CD14-positive monocyte (primary cell): ENCODE data around the gene LRRK1. TPM values are rescaled to one million over a fixed set of nuclear protein-coding genes. Genes with fewer than 3 reads are reported as not detected.

Source experiments
- DNase-seq, 3 donors: peaks; one replicate each; pipeline ENCODE4 v3.0.0-alpha.2; 2011 to 2022
- H2AFZ ChIP-seq: 2 replicates; pipeline ENCODE4 v1.6.0; 2012; ENCODE audit warnings: mild to moderate bottlenecking, low read depth, low read length, inconsistent platforms; ENCODE audit not compliant: insufficient read depth, poor library complexity, severe bottlenecking
- H3K27ac ChIP-seq, 2 donors: 1 replicate in 1 of 2; 2 replicates in 1 of 2; pipeline ENCODE4 v1.5.1; 2012 to 2013; ENCODE audit warnings: low read length in 2 of 2, control low read depth in 1 of 2, inconsistent platforms in 1 of 2, low read depth in 1 of 2, mild to moderate bottlenecking in 1 of 2
- H3K27me3 ChIP-seq, 2 donors: one replicate each; pipeline versions ENCODE4 v1.6.0 to v1.6.1; 2011 to 2013; ENCODE audit warnings: low read length in 2 of 2; ENCODE audit not compliant: control insufficient read depth in 2 of 2, insufficient read depth in 2 of 2
- H3K36me3 ChIP-seq, 2 donors: replicated peaks in 1 of 2; 1 replicate in 1 of 2; 2 replicates in 1 of 2; pipeline versions ENCODE4 v1.5.1 to v1.6.1; 2012 to 2013; ENCODE audit warnings: low read length in 2 of 2, control low read depth in 1 of 2, inconsistent platforms in 1 of 2, mild to moderate bottlenecking in 1 of 2; ENCODE audit not compliant: insufficient read depth in 2 of 2, control insufficient read depth in 1 of 2
- H3K4me1 ChIP-seq, 2 donors: 1 replicate in 1 of 2; 2 replicates in 1 of 2; pipeline versions ENCODE4 v1.5.1 to v1.6.1; 2012 to 2013; ENCODE audit warnings: low read length in 2 of 2, control low read depth in 1 of 2, inconsistent platforms in 1 of 2, mild to moderate bottlenecking in 1 of 2, moderate library complexity in 1 of 2; ENCODE audit not compliant: insufficient read depth in 2 of 2, control insufficient read depth in 1 of 2
- H3K4me2 ChIP-seq: replicated peaks from 2 replicates; pipeline ENCODE3; 2012; ENCODE audit warnings: low read length, moderate library complexity, mild to moderate bottlenecking; ENCODE audit not compliant: poor library complexity, severe bottlenecking; ENCODE audit errors: extremely low read depth
- H3K4me3 ChIP-seq, 3 experiments: fragments of 200-600 bp in 1 of 3; sonication (generic) in 1 of 3; replicated peaks in 1 of 3; 1 replicate in 2 of 3; 2 replicates in 1 of 3; pipeline ENCODE4 v1.5.1; 2011 to 2013; ENCODE audit warnings: low read length in 3 of 3, mild to moderate bottlenecking in 3 of 3, control low read depth in 2 of 3, low read depth in 2 of 3, inconsistent platforms in 1 of 3, moderate library complexity in 1 of 3
- H3K79me2 ChIP-seq: 2 replicates; pipeline ENCODE4 v1.6.0; 2012; ENCODE audit warnings: mild to moderate bottlenecking, control low read depth, inconsistent platforms, low read length, moderate library complexity; ENCODE audit not compliant: insufficient read depth
- H3K9ac ChIP-seq: 2 replicates; pipeline ENCODE4 v1.6.0; 2017; ENCODE audit warnings: low read length, mild to moderate bottlenecking; ENCODE audit not compliant: insufficient read depth, poor library complexity, severe bottlenecking
- H3K9me3 ChIP-seq, 2 donors: replicated peaks in 1 of 2; 1 replicate in 1 of 2; 2 replicates in 1 of 2; pipeline versions ENCODE4 v1.5.1 to v1.6.1; 2012 to 2013; ENCODE audit warnings: low read length in 2 of 2, control low read depth in 1 of 2; ENCODE audit not compliant: control insufficient read depth in 1 of 2, insufficient read depth in 1 of 2
- H4K20me1 ChIP-seq: 2 replicates; pipeline ENCODE4 v1.6.0; 2012; ENCODE audit warnings: mild to moderate bottlenecking, low read length, control low read depth, moderate library complexity; ENCODE audit not compliant: insufficient read depth
- H3K27ac Mint-ChIP-seq, 7 donors: one replicate each; pipeline ENCODE4 v1.8.0; 2020; ENCODE audit warnings: mild to moderate bottlenecking in 7 of 7, mixed read lengths in 7 of 7, moderate library complexity in 6 of 7, inconsistent platforms in 2 of 7
- H3K27me3 Mint-ChIP-seq, 3 donors: one replicate each; pipeline ENCODE4 v1.8.0; 2021 to 2022; ENCODE audit warnings: low read depth in 3 of 3, mild to moderate bottlenecking in 3 of 3, mixed read lengths in 3 of 3, moderate library complexity in 3 of 3, inconsistent platforms in 1 of 3
- H3K36me3 Mint-ChIP-seq, 2 donors: one replicate each; pipeline ENCODE4 v1.8.0; 2020; ENCODE audit warnings: mixed read lengths in 2 of 2, inconsistent platforms in 1 of 2, mild to moderate bottlenecking in 1 of 2
- H3K4me1 Mint-ChIP-seq: one replicate; pipeline ENCODE4 v1.8.0; 2020; ENCODE audit warnings: mild to moderate bottlenecking, mixed read lengths
- H3K4me3 Mint-ChIP-seq, 2 donors: one replicate each; pipeline ENCODE4 v1.8.0; 2020; ENCODE audit warnings: mild to moderate bottlenecking in 2 of 2, mixed read lengths in 2 of 2, moderate library complexity in 1 of 2
- H3K9me3 Mint-ChIP-seq, 7 donors: one replicate each; pipeline ENCODE4 v1.8.0; 2020 to 2022; ENCODE audit warnings: mixed read lengths in 7 of 7, mild to moderate bottlenecking in 6 of 7, moderate library complexity in 6 of 7, inconsistent platforms in 2 of 7
- CTCF ChIP-seq: fragments of 200-600 bp; IDR thresholded peaks from one replicate; pipeline ENCODE4 v1.8.0; 2022; ENCODE audit warnings: antibody characterized with exemption, mild to moderate bottlenecking
- WGBS: methylation state at CpG from one replicate; pipeline ENCODE4 v1.1.5; 2013; ENCODE audit warnings: missing lambda C conversion rate; ENCODE audit not compliant: insufficient coverage; 5-methylcytosine and 5-hydroxymethylcytosine counted together
- intact Hi-C, 2 donors: fragments of 100-400 bp; cut with micrococcal nuclease; formaldehyde crosslinking; loops; one replicate each; pipeline versions ENCODE4 v1.15.0 to v1.15.1; 2023
- polyA plus RNA-seq, 3 donors: library from polyadenylated mRNA; depleted of rRNA in 1 of 3; unstranded in 2 of 3; stranded (reverse) in 1 of 3; fragments of 300-500 nt in 2 of 3; fragments of >200 nt in 1 of 3; fragmentation: Illumina TruSeq in 2 of 3; gene quantifications; 1 replicate in 2 of 3; 2 replicates in 1 of 3; pipeline ENCODE4 v1.2.3, GENCODE V29; 2012 to 2021

LRRK1 gene
- polyA plus RNA-seq, 3 donors = 1.7 to 18.9 (median 5.4) TPM

DNA sequence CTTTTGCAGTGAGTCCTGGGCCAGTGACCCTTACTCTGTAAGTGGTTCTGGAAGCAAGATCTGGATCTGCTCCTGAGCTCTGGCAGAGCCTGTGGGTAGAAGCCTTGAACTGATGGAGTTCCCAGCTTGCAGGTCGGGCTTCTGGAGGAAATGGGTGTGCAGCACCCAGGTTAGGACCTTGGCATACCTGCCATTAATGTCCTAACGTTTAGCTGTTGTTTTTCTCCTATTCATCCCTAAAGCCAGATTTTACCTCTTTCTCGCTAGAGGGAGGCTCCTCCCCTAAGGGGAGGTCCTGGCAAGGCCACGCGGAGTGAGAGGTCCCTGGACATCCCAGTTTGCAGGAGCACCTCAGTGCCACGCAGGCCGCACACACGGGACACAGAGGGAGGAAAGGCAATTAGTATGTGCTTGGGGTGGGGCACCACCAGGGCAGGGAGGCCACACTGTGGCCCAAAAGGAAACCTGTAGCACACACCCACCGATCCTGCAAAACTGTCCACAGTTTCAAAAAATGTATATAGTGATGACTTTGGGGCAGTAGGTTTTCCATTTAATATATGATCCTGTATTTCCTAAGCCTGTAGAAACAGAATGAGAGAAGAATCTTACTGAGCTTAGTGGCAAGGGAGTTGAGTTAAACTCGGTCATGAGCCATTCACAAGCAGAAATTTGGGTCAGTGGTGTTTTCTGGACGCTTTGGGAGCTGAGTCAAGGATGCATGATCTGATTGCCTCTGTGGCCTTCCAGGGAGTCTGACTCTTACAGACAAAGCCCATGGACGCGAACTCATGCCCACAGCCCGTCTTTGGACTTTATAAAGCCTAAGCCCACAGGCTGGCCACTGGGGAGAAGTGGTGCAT lies 148.7 kb downstream of the LRRK1 start:
- no peaks in the 10 kb centered on the region for H3K27me3 ChIP-seq
- intact Hi-C loops = no loop called here
- H3K9ac ChIP-seq = no peak overlapping the region
- Mint-ChIP-seq H3K9me3 (no peaks in the 10 kb centered on the region), H3K27ac (no peak overlapping the region), H3K4me1 (peaks cover 10% of the 10 kb centered on the region), H3K36me3 (peaks cover 86 to 97% of the 10 kb centered on the region in 2 donors), H3K4me3 (no peak overlapping the region), H3K27me3 (peaks cover 0 to 3% (median 0%) of the 10 kb centered on the region in 3 donors)
- DNase-seq = no peak
- peaks cover 71 to 91% of the 10 kb centered on the region in 2 donors for H3K36me3 ChIP-seq
- H3K4me3 ChIP-seq = no peak overlapping the region
- 97% methylated on average over 5 of the region's 14 CpGs for WGBS
- no peak overlapping the region for H3K27ac ChIP-seq
- H2AFZ ChIP-seq = no peak overlapping the region
- no peak overlapping the region for H3K4me2 ChIP-seq
- H4K20me1 ChIP-seq = no peaks in the 10 kb centered on the region
- no peaks in the 10 kb centered on the region for H3K9me3 ChIP-seq
- H3K4me1 ChIP-seq = peaks cover 13 to 14% of the 10 kb centered on the region in 2 donors
- no peaks in the 10 kb centered on the region for H3K79me2 ChIP-seq
- no peak for TF ChIP-seq CTCF

- Histone ChIP-seq H3K9ac (no peak overlapping the region), H3K4me1 (peaks cover 13 to 14% of the 10 kb centered on the region in 2 donors)
Observed at GRCh38 chr15:101068523-101068960, 149.4 kb downstream of the LRRK1 start.

More at GRCh38 chr15:101068523-101068960, 149.4 kb downstream of the LRRK1 start:
- 97% methylated on average over 8 of the region's 11 CpGs for WGBS
- Mint-ChIP-seq H3K4me3 (no peak overlapping the region), H3K36me3 (peaks cover 84 to 96% of the 10 kb centered on the region in 2 donors), H3K27me3 (peaks cover 0 to 5% (median under 1%) of the 10 kb centered on the region in 3 donors), H3K9me3 (no peaks in the 10 kb centered on the region), H3K27ac (no peak overlapping the region), H3K4me1 (peaks cover 10% of the 10 kb centered on the region)
- H4K20me1 ChIP-seq = no peaks in the 10 kb centered on the region
- intact Hi-C loops = no loop called here
- H3K36me3 ChIP-seq = peaks cover 65 to 85% of the 10 kb centered on the region in 2 donors
- H3K27me3 ChIP-seq = no peaks in the 10 kb centered on the region
- no peak overlapping the region for H3K27ac ChIP-seq
- H3K79me2 ChIP-seq = no peaks in the 10 kb centered on the region
- no peak overlapping the region for H2AFZ ChIP-seq
- TF ChIP-seq CTCF = no peak
- H3K4me2 ChIP-seq = no peak overlapping the region
- H3K4me3 ChIP-seq = no peak overlapping the region
- H3K9me3 ChIP-seq = no peaks in the 10 kb centered on the region
- no peak for DNase-seq
